HG02763 (cell line): ENCODE data around the gene PRRX2.
A peak's percentile ranks its signal among the peaks of the same experiment; 100 is the strongest.
"Not testable (repeated sequence)": the region's sequence is repeated elsewhere in the genome, so short reads cannot be mapped to it uniquely, and the experiment has no call there.

Experiments used
- ATAC-seq: cut with Tn5 transposase; IDR thresholded peaks from one replicate; pipeline ENCODE4 v1.9.1; 2021; ENCODE audit warnings: mild to moderate bottlenecking, moderate library complexity; ENCODE audit not compliant: unreplicated experiment

PRRX2 gene

DNA sequence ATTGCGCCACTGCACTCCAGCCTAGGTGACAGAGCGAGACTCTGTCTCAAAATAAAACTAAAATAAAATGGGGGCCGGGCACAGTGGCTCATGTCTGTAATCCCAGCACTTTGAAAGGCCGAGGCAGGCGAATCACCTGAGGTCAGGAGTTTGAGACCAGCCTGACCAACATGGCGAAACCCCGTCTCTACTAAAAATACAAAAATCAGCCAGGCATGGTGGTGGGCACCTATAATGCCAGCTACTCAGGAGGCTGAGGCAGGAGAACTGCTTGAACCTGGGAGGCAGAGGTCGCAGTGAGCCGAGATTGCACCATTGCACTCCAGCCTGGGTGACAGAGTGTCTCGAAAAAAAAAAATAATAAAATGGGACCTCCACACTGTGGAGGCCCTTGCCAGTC lies 29.1 kb upstream of the PRRX2 start:
- ATAC-seq: not testable (repeated sequence)

DNA sequence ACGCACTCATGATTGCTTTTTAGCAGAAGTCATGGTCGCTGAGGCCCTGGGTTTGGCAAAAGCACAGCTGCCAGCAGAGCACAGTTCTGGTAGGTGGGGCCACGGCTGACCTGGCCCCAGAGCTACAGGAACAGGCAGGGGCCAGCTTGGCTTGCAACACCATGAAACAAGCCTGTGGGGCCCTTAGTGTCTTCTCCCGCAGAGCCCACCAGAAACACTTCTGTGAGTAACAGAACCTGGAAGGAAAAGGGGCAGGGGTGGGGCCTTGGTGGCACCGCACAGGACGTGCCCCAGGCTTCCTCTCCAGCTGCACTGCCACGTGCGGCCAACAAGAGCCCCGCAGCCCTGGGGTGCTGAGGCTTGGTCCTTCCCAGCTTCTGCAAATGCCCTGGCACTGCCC lies 28.3 kb upstream of the PRRX2 start:
- ATAC-seq: no peak

DNA sequence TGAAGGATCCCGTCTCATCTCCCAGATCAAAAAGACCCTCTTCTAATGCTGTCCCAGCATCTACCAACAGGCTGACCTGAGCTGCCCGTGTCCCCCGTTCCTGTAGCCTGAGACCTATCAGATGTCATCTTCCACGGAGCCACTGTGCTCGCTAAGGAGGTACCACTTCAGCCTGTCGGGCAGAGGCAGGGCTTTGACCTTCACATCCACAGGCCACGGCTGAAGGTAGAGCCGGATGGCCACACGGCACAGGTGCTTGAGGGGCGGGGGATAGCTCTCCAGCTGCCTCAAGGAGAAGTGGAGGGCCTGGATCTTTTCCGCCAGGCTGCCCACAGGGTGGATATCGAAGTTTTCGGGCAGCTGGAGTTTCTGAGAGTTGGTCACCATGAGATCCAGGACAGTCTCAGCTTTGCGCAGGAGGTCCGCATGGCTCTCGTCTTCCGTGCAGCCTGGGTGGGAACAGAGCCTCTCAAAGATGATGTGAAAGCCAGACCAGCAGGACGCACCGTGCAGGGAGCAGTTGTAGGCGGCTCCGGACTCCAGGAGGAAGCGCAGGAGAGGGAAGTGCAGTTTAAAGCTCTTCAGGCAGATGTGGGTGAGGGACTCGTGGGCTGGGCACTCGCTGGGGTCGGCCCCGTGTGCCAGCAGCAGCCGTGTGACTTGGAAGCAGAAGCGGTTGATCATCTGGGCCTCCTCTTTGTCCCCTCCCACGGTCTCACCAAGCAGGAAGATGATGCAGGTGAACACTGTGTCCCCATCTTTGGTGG lies 27.6 kb upstream of the PRRX2 start:
- no peak for ATAC-seq

DNA sequence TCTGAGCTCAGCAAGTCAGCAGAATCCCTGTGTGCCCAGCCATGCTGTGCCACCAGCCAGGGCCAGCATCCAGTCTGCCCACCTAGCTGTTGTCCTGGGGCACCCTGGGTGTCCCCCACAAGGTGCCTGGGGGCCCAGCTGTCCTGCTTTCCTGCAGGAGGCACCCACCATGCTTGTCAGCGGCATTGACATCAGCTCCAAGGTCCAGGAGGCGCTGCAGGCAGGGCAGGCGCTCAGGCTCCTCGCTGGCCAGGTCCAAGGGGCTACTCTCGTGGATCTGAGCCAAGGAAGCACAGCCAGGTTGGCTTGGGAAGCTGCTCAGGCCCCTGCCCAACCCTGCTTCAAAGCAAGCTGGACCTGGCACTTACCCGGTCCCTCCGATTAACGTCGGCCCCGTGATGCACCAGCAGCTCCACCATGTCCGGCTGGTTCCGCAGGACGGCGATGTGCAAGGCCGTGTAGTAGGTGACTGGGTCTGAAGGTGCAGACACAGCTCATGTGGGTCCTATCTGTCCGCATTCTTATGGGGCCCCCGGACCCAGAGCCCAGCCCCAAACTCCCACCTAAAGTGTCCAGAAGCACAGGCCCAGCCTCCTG lies 26.3 kb upstream of the PRRX2 start:
- no peak for ATAC-seq

DNA sequence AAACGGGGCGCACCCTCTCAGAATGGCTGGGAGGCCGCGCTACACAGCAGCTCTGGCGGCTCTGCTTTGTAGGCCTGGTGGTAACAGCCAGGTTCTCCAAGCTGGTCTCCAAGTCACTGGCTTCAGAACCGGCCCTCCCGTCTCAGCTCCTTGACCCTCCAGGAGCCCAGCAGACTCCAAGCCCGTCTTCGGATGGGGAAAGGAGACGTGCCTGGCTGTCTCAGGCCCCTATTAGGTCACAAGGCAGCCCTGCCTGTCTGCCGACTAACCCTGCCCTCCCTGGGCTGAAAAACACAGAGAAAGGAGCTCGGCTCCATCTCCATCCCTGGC lies 25.7 kb upstream of the PRRX2 start:
- ATAC-seq: no peak

DNA sequence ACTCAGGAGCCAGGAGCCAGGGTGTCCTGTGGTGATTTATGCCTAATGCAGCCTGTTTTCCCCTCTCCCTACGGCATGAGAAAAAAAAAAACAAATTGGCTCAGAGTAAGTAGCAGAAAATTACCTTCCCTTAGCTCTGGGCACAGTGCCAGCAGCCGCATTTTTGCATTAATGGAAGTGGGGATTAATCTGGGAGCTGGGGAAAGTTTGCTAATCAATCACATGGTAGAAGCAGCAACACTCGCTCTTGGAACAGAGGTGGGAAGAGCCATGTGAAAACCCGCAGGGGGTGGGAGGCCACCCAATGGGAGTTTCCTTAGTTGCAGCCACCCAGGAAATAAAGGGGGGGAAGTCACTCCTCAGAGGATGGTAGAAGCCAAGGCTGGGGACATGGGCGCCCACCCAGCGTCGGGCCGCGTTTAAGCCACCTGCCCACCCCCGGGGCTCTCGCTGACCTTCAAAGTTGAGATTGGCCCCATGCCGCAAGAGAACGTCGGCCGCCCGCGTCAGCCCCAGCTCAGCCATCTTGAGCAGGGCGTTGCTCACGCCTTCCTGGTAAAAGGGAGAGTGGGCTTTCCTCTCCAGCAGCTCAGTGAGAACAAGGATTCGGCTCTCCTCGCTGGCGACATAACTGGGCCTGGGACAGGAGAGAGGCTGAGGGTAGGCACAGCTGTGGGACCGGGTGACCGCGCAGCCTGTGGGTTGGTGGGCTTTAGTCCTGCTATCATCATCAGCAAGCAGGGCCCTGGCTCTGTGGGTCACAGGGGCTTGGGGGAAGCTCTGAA lies 25.2 kb upstream of the PRRX2 start:
- ATAC-seq: no peak

DNA sequence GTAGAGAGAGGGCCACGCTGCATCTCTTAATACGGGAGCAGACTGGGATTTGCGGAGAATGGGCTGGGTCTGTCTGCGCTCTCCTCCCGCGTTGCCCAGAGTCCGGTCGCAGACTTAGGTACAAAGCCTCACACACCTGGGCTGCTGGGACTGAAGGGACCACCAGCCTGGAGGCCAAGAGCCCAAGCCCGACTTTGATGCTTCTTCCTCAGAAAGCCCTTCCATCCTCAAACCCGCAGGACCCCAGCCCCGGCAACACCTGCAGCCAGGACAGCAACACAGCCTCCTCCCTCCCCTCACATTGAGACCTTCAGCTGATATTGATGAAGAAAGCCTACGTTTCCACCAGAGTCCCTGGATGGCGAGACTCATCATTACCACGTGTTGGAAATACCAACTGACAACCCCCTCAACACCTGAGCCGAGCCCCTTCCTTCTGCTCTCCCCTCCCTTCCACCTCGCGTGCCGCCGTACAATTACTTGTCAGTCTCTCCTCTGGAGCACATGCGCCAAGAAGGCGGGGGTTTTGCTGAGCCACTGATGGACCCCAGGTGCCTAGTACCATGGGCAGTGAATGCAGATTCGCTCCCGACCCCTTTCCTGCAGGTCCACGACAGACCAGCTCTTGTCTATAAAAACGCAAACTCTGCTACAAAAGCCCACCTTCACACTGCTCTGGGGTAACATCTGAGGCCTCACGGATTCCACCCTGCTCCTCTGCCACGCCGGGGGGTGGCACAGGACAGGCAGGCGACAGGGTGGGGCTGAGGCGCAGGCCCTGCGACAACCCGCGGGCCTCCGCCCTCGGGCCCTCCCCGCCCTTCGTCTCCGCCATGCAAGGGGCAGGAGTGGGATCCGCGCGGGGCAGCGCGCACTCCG lies 24.3 kb upstream of the PRRX2 start:
- ATAC-seq: no peak

DNA sequence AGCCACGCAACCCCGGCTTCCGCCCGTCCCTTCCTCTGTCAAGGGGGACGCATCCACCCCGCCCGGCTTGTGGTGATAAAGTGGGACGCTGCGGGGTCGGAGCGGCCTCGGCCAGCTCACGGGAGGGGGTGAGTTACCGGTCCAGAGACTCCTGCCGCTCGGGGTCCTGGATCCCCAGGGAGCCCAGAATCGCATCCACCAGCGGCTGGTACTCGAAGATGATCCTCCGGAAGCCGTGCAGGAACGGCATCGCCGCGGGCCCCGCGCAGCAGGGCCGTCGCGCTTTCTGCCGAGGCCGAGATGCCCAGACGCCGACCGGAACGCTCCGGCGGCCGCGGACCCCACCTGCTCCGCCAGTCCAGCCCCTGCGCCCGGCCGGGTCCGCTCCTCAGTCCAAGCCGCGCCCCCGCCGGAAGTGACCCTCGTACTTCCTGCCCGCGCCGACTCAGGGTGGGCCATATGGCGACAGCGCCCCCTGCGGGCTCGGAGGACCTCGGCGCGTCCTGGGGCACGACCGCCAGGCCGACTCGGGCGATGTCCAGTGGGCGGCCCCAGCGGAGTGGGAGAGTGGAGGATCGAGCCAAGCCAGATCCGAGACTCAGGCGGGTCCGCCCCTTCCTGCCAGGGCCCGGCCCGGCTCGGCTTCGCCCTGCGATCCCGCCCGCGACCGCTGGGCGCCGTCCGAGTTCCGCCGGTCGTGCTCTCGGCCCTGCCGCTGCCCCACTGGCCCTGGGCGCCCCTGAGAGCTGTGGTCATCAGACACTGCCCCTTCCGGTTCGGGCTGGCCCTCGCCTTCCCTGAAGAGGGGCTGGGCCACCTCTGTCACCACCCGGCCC lies 23.5 kb upstream of the PRRX2 start, which contains the start of gene ASB6:
Gene ASB6 (minus strand): TSS at position 402 of the 836 bp plus-strand sequence. CDS start 152 bp downstream, at position 250.
- peak; percentile 86 for ATAC-seq

DNA sequence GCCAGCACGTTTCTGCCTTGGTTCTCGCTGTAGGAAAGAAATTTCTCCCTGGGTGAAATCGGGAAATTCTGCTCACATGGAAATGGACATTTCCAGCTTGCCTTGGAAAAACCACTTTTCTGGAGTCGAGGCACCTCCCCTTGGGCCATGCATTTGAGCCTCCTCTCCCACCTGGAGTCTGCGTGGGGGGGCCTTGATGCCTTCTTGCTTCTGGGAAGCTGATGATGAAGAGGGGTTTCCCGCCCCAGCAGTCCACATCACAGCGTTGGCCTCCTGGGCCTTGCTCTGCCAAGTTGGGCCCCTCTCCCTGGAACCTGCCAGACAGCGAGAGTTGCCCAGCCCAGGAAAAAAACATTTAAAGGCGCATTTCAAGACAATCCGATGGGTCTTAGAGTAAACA lies 21.7 kb upstream of the PRRX2 start:
- no peak for ATAC-seq

DNA sequence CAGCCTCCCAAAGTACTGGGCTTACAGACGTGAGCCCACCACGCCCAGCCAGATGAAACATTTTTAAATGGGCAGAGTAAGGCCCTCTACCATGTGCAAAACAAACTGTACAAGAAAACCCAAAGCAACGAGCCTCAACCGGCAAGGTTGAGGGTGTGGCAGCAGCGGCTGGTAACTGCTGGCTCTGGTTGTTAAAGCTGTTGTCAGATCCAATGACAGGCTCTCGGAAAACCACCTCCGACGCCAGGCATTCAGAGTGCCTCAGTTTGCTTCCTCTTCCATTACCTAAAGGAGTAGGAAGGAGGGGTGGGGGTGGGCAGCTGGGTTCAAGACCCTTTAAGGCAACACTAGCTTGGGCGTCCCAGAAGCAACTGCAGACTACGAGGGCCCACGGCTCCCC lies 21.1 kb upstream of the PRRX2 start:
- no peak for ATAC-seq

DNA sequence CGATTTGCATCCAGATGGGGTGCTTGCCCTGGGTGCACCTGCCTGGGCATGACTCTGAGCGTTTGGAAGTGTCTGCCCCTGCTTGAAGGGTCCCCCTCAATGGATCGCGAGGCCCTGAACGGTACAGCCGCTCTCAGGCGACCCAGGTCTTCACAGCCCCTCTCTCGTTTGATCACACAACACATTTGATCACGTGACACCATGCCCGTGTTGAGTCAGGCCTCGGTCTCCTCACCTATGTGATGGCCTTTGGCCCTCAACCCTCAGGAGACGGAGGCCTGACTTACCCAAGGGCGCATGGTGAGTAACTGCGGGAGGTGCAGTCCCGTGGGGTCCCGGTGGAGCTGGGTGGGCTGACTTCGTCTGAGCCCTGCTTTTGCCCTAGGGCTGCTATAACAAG lies 20.5 kb upstream of the PRRX2 start:
- ATAC-seq: no peak

DNA sequence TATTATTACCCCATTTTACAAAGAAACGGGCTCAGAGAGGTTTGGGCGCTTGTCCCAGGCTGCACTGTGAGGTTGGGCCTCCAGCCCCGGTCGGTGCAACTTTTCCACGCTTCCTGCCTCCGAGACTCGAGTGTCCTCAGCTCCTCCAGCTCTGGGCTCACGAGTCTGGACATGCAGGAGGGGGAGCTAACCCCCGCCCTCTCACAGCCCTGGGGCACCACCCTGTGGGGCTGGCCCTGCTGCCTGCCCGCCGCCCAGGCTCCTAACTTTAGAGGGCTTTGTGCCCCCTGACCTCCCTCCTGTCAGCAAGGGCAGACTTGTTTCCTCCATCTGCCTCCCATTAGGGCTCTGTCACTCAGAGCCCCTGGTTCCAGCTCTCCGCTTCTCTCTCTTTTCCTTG lies 19.2 kb upstream of the PRRX2 start:
- ATAC-seq: no peak

DNA sequence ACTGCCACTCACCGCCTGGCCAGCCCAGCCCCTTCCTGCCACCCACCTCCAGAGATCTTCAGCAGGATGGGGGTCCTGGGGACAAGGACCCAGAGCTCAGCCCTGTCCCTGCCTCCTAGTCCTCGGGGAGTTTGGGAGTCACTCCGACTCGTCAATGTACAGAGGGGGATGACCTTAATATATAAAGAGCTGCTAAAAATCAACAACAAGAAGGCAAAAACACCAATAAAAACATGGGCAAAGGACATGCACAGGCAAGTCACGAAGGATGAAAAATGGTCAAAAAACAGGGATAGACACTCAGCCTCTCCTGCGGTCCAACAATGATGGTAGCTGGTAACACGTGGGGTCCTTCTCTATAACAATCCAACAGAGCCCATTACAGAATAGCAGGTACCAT lies 18.8 kb upstream of the PRRX2 start:
- no peak for ATAC-seq

DNA sequence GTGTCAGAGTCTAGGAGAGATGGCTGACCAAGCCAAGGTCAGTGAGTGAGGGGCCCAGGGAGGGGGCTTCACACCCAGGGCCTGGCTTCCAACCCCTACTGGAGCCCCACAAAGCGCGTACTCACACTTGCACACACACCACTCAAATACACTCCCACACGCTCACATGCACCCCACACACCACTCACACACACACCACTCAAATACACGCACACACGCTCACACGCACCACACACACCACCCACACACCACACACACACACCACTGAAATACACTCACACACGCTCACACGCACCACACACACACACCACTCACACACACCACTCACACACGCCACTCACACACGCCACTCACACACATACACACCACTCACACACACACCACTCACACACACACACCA lies 17.8 kb upstream of the PRRX2 start:
- no peak for ATAC-seq

DNA sequence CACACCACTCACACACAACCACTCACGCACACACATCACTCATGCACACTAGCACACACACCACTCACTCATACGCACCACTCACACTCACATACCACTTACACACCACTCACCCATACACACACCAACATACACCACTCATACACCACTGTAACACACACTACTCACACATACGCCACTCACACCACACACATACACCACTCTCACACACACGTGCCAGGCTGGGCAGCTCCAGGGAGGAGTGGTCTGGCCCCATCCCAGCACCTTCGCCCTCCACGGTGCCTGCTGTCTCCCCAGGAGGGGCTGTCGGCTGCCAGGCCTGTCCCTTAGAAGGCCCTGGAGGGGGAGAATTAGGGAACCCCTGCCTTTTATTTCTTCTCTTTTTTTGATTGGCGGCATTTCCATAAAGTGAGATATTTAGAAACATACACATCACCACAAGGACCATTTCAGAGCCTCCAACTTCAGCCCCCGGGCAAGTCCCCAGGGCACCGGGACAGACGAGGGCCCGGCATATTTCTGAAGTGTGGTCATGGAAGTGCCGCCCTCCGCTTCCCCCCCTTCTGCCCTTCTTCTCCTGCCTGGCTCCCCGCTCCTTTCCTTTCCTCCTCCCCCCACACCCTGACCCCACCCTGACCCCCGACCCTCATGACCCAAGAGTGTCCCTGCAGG lies 17.2 kb upstream of the PRRX2 start:
- no peak for ATAC-seq

DNA sequence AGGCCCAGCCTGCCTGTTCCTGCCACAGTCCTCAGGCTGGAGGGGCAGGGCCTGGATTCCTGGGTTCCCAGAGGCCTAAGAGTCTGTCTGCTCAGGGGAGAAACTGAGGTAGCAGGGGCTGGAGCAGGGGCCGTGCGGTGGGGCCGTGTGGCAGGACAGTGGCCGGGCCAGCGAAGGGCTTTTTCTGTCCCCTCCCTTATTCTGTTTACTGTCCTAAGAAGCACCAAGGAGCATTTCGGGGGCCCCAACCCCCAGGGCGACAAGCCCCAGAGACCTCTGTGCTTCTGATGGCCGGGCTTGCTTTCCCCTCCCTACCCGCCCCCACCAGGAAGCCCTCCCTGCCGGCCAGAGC lies 16.7 kb upstream of the PRRX2 start:
- ATAC-seq: no peak

DNA sequence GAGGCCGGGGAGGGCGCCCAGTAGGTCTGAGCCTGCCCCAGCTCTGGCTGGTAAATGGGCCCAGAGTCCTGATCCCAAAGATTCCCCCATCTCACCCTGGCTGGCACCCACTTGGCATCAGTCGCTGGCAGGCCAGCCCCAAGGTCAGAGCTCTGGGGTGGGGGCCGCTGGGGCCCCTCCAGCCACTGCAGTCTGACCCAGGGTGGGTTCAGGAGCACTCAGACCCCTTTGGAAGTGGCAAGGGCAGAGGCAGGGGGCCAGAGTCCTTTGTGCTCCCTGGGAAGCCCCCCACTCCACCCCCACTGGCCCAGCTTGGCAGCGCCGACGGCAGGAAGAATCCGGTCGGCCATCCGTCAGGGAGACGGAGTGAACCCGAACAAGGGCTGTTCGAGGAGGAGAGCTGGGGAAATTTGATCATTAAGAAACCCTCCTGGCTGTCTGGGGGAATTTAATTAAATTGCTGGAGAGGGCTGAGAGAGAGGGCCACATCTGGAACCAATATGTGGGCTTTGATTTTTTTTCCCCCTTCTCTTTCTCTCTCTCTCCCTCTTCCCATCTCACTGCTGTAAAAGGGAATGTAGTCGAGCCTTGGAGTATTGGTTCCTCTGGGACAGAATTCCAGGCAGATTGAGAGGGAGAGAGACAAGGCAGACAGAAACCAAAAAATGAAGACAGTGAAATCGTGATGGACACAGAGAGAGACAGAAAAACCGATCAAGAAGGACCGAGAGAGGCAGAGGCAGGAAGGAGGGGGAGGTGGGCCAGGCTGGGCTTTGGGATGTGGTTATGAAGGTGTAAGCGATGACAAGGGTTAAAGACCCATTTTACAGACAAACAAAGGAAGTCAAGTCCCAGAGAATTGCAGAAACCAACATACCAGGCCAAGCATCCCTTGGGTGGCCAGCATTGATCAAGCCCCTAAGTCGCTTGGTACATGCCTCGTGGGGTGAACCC lies 15.4 kb upstream of the PRRX2 start:
- ATAC-seq: no peak

DNA sequence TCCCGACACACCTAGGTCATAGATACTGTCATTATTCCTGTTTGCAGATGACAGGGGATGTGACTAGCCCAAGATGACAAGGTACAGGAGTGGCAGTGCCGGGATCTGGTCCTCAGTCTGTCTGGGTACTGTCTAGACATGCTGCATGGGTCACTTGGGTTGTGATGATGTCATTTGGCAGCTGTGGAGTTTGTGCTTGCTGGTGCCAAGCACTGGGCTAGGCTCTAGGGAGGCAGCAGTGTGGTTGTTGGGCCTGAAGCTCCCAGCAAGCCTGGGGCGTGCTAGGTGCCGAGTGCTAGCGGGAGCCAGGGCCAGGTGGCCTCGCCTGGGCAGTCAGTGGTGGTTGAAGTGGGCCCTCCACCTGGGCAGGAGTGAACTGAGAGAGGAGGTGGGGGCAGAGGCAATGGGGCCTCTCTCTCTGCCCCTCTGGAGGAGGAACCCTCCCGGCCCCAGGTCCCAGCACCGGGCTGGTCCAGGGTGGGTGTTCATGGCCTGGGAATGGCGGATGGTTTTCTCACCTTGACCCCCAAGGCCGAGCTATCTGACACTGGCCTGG lies 14.7 kb upstream of the PRRX2 start:
- no peak for ATAC-seq
